K562 (cell line): ENCODE data around the gene PTCH2. TPM values are rescaled to one million over a fixed set of nuclear protein-coding genes. Genes with fewer than 3 reads are reported as not detected.

Experiments used
- ATAC-seq: fragments of 200-7000 bp; cut with Tn5 transposase; 3 replicates; pipeline ENCODE4 v1.9.1; 2020; ENCODE audit warnings: moderate library complexity
- BruUV-seq: library from RNA; stranded (reverse); fragments of 400-500 nt; replicated peaks from 2 replicates; lab custom pipeline; 2021; lab: Mats Ljungman, UMichigan
- CTCF ChIA-PET: fragments of 300-600 bp; formaldehyde crosslinking; extraction: SDS; loops from one replicate; lab custom pipeline; 2021; ENCODE audit warnings: low intra/inter-chr PET ratio; lab: Yijun Ruan, JAX
- POLR2A ChIA-PET: fragments of 300-600, 350-650 bp; sonication (Branson Sonifier 250); formaldehyde crosslinking; extraction: SDS; loops from one replicate; lab custom pipeline; 2021; ENCODE audit warnings: antibody characterized with exemption, inconsistent platforms; lab: Yijun Ruan, JAX
- DNase-seq, 4 experiments: peaks; one replicate each; pipeline versions ENCODE4 v3.0.0 to v3.0.0-alpha.2; 2011 to 2018; ENCODE audit warnings: low spot score in 3 of 4, mixed read lengths in 3 of 4; ENCODE audit errors: extremely low read depth in 1 of 4
- FAIRE-seq: peaks from 2 replicates; lab custom pipeline; 2011; peaks lifted over from hg19 to GRCh38; lab: Jason Lieb, UNC
- H2AFZ ChIP-seq: 2 replicates; pipeline ENCODE4 v1.6.0; 2011; ENCODE audit warnings: low read depth, low read length, control low read depth, inconsistent platforms
- H3K27ac ChIP-seq: fragments of 200-600 bp; 3 replicates; pipeline ENCODE4 v1.8.0; 2011; ENCODE audit warnings: low read depth, mild to moderate bottlenecking, control low read depth, inconsistent platforms, low read length, moderate library complexity, mixed read lengths; ENCODE audit errors: extremely low read depth
- H3K27me3 ChIP-seq, 2 experiments: fragments of 300-600 bp in 1 of 2; 2 replicates in 1 of 2; 3 replicates in 1 of 2; pipeline versions ENCODE4 v1.6.0 to v1.8.0; 2011; ENCODE audit warnings: inconsistent platforms in 2 of 2, low read length in 2 of 2, mild to moderate bottlenecking in 1 of 2, mixed read lengths in 1 of 2, moderate library complexity in 1 of 2; ENCODE audit not compliant: control insufficient read depth in 2 of 2, insufficient read depth in 2 of 2
- H3K36me3 ChIP-seq: fragments of 300-600 bp; 3 replicates; pipeline ENCODE4 v1.8.0; 2011; ENCODE audit warnings: mild to moderate bottlenecking, low read length, inconsistent platforms; ENCODE audit not compliant: control insufficient read depth, insufficient read depth
- H3K4me1 ChIP-seq, 2 experiments: fragments of 200-600 bp in 1 of 2; replicated peaks in 1 of 2; 2 replicates in 1 of 2; 3 replicates in 1 of 2; pipeline versions ENCODE4 v1.5.1 to v1.8.0; 2011; ENCODE audit warnings: inconsistent platforms in 2 of 2, low read length in 2 of 2, mild to moderate bottlenecking in 1 of 2, mixed read lengths in 1 of 2, moderate library complexity in 1 of 2; ENCODE audit not compliant: control insufficient read depth in 2 of 2, insufficient read depth in 2 of 2
- H3K4me2 ChIP-seq: 2 replicates; pipeline ENCODE4 v1.6.1; 2011; ENCODE audit warnings: low read length, control low read depth, inconsistent platforms, mixed read lengths; ENCODE audit not compliant: insufficient read depth
- H3K4me3 ChIP-seq: fragments of 200-600 bp; sonication (generic), shearing (Covaris generic); 2 replicates; pipeline ENCODE4 v1.5.1; 2016; ENCODE audit warnings: control low read depth, inconsistent platforms
- H3K79me2 ChIP-seq: fragments of 200-600 bp; 3 replicates; pipeline ENCODE4 v1.8.0; 2011; ENCODE audit warnings: low read length, inconsistent platforms; ENCODE audit not compliant: control insufficient read depth, insufficient read depth
- H3K9ac ChIP-seq, 2 experiments: 2 replicates each; pipeline versions ENCODE4 v1.6.0 to v1.6.1; 2011; ENCODE audit warnings: low read depth in 2 of 2, low read length in 2 of 2, control low read depth in 1 of 2, inconsistent platforms in 1 of 2, mild to moderate bottlenecking in 1 of 2, mixed read lengths in 1 of 2; ENCODE audit not compliant: insufficient read depth in 1 of 2
- H3K9me1 ChIP-seq: one replicate; pipeline ENCODE4 v1.6.0; 2011; ENCODE audit warnings: inconsistent platforms, mild to moderate bottlenecking, low read length, moderate library complexity; ENCODE audit not compliant: control insufficient read depth, insufficient read depth
- H3K9me3 ChIP-seq: replicated peaks from 2 replicates; pipeline ENCODE4 v1.5.1; 2011; ENCODE audit warnings: low read depth, low read length, inconsistent platforms; ENCODE audit not compliant: control insufficient read depth, insufficient read depth
- H4K20me1 ChIP-seq: replicated peaks from 2 replicates; pipeline ENCODE4 v1.6.1; 2011; ENCODE audit warnings: low read length, inconsistent platforms, mixed read lengths; ENCODE audit not compliant: control insufficient read depth, insufficient read depth
- PTRF ChIP-seq: fragments of 450-650 bp; IDR thresholded peaks from 2 replicates; pipeline ENCODE4 v1.6.1; 2016; ENCODE audit warnings: mild to moderate bottlenecking, missing genetic modification characterization, missing compliant biosample characterization
- YY1 ChIP-seq, 3 experiments: IDR thresholded peaks; 2 replicates each; pipeline ENCODE4 v1.6.1; 2011; ENCODE audit warnings: low read length in 2 of 3, mild to moderate bottlenecking in 2 of 3, moderate library complexity in 2 of 3, borderline replicate concordance in 1 of 3, control low read depth in 1 of 3, low read depth in 1 of 3; ENCODE audit not compliant: insufficient read depth in 3 of 3, insufficient replicate concordance in 2 of 3, control insufficient read depth in 1 of 3, insufficient read length in 1 of 3; ENCODE audit errors: extremely low read depth in 1 of 3
- WGBS: fragments of 100-300 bp; shearing (Covaris generic); methylation state at CpG from one replicate; pipeline ENCODE4 v1.1.6; 2016; ENCODE audit warnings: low coverage, mixed read lengths; ENCODE audit not compliant: insufficient coverage; ENCODE audit errors: missing lambda C conversion rate; 5-methylcytosine and 5-hydroxymethylcytosine counted together
- in situ Hi-C: fragments of 300-500 bp; cut with MboI; formaldehyde crosslinking; loops from 4 replicates; pipeline ENCODE4 v1.15.0; 2018; ENCODE audit warnings: inconsistent platforms, mixed read lengths
- intact Hi-C: fragments of 100-400 bp; cut with micrococcal nuclease; formaldehyde crosslinking; loops from 2 replicates; pipeline ENCODE4 v1.14.2; 2022
- polyA plus RNA-seq, 8 experiments: library from polyadenylated mRNA; depleted of rRNA in 4 of 8; stranded (reverse) in 5 of 8; unstranded in 3 of 8; fragments of >200 nt; fragmentation: Nextera tagmentation in 2 of 8; fragmentation: Illumina TruSeq in 1 of 8; extraction: Ambion mirVana in 2 of 8; extraction: Trizol in 1 of 8; gene quantifications; 2 replicates each; pipeline versions ENCODE4 v1.2.1 to v1.2.3, GENCODE V29; 2011 to 2014; ENCODE audit warnings: inconsistent platforms in 1 of 8, missing spikeins in 1 of 8
- total RNA-seq, 7 experiments: library from RNA; depleted of rRNA in 6 of 7; stranded (reverse); fragments of >200 nt in 6 of 7; fragmentation: Illumina TruSeq in 2 of 7; extraction: Trizol in 2 of 7; gene quantifications; 2 replicates each; pipeline versions ENCODE4 v1.2.1 to v1.2.3, GENCODE V29; 2011 to 2021; ENCODE audit warnings: low replicate concordance in 1 of 7

PTCH2 gene
- total and polyA plus RNA-seq, 9 of the 15 experiments (the other 6 are each of a cell fraction or from before 2014, with no cell fraction given): 0.15 to 27.3 (median 0.48) TPM; not detected in 1

- in situ Hi-C loops (no loop called here), intact Hi-C loops (no loop called here)
- Histone ChIP-seq H4K20me1 (no peaks in the 10 kb centered on the region), H3K79me2 (no peaks in the 10 kb centered on the region), H3K4me2 (no peak overlapping the region), H3K9me3 (no peaks in the 10 kb centered on the region), H3K4me3 (no peak overlapping the region), H3K4me1 (peaks cover 35 to 65% of the 10 kb centered on the region in 2 experiments), H3K9ac (peak overlapping the region in 1 of 2 experiments; percentile 47; a peak in 1 of 4 replicates), H3K9me1 (no peaks in the 10 kb centered on the region), H3K36me3 (no peaks in the 10 kb centered on the region), H3K27ac (no peak overlapping the region), H3K27me3 (no peaks in the 10 kb centered on the region), H2AFZ (no peak overlapping the region)
- no peak for FAIRE-seq
- no peak for DNase-seq
- no peak for ATAC-seq
- BruUV-seq: no TSS peak
- WGBS: 82% methylated on average over 21 of the region's 21 CpGs
- TF ChIP-seq YY1 (IDR thresholded peaks at IDR 0.05; ENCODE audit: borderline replicate concordance in 1 of 3, control insufficient read depth in 1 of 3, extremely low read depth in 1 of 3, insufficient read depth in 3 of 3, insufficient read length in 1 of 3, insufficient replicate concordance in 2 of 3, low read depth in 1 of 3, low read length in 2 of 3): peak in 1 of 3 experiments; percentile 14
- no peak for TF ChIP-seq PTRF (tag)
- ChIA-PET CTCF (no interaction called here), POLR2A (interaction anchor here (1.4 to 11.1 kb wide), 5 partner anchors 8 to 475 kb away, joined by 3 to 217 read pairs (median 9); partner anchors contain the start of gene PTCH2)
Measured at GRCh38 chr1:44828003-44828651, 14.9 kb downstream of the PTCH2 start.
